Measurements from ENCODE around the gene PEX5L. TPM values are rescaled to one million over a fixed set of nuclear protein-coding genes. Genes with fewer than 3 reads are reported as not detected.

The PEX5L gene
- total RNA-seq, 1 experiment from 2014 or later, result 3.2 TPM

DNA sequence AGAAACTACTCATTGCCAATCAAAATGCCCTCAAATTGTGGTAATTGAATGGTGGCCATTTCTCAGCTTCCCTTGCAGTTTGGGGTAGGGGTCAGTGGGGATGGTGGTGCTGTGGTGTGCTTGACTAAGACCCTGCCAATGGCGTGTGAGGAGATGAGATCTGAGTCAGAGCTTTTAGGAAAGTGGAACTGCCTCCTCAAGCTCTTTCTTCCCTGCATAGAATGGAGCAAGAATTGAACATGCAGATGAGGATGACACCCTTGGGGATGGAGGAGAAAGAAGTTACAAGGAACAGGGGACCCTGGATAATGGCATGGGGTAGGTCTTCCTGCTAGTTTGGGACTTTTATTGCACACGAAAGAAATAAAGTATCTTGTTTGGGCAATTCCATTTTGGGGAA lies 188.0 kb downstream of the PEX5L start:
- 0 out of 2 replicates have a peak, but pooled peaks cover 1% of the 10 kb centered on the region for H3K4me1 Mint-ChIP-seq
- H3K36me3 Mint-ChIP-seq, result no peaks in the 10 kb centered on the region
- no peaks in the 10 kb centered on the region for H3K9me3 Mint-ChIP-seq
- H3K4me3 Mint-ChIP-seq, result no peak overlapping the region
- TF ChIP-seq ZNF416 (CRISPR knock-in tag; IDR thresholded peaks at IDR 0.05) (no peak), FOXK1 (CRISPR knock-in tag; IDR thresholded peaks at IDR 0.05) (no peak), FOXP1 (CRISPR knock-in tag; IDR thresholded peaks at IDR 0.05; ENCODE audit: borderline replicate concordance) (no peak), NR3C1 (CRISPR knock-in tag; conservative IDR thresholded peaks at IDR 0.05; ENCODE audit: low read depth) (no peak), SMAD4 (CRISPR knock-in tag; IDR thresholded peaks at IDR 0.05) (no peak), CBFB (CRISPR knock-in tag; IDR thresholded peaks at IDR 0.05; ENCODE audit: low read depth) (no peak), PREB (CRISPR knock-in tag; IDR thresholded peaks at IDR 0.05; ENCODE audit: borderline replicate concordance) (no peak), JAZF1 (CRISPR knock-in tag; IDR thresholded peaks at IDR 0.05) (no peak), MLX (CRISPR knock-in tag; IDR thresholded peaks at IDR 0.05) (no peak), NFYB (CRISPR knock-in tag; conservative IDR thresholded peaks at IDR 0.05; ENCODE audit: low read depth) (no peak), OVOL2 (CRISPR knock-in tag; IDR thresholded peaks at IDR 0.05; ENCODE audit: borderline replicate concordance) (no peak), ZNF512 (CRISPR knock-in tag; IDR thresholded peaks at IDR 0.05; ENCODE audit: borderline replicate concordance) (no peak), CTCF (IDR thresholded peaks at IDR 0.05) (no peak), RELA (CRISPR knock-in tag; IDR thresholded peaks at IDR 0.05; ENCODE audit: borderline replicate concordance) (no peak), AFF4 (CRISPR knock-in tag; IDR thresholded peaks at IDR 0.05; ENCODE audit: borderline replicate concordance) (no peak)
- TF ChIP-seq, protein P1, sequence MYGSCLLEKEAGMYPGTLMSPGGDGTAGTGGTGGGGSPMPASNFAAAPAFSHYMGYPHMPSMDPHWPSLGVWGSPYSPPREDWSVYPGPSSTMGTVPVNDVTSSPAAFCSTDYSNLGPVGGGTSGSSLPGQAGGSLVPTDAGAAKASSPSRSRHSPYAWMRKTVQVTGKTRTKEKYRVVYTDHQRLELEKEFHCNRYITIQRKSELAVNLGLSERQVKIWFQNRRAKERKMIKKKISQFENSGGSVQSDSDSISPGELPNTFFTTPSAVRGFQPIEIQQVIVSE (CRISPR knock-in tag; IDR thresholded peaks at IDR 0.05; ENCODE audit: borderline replicate concordance), result no peak
- TF ChIP-seq, protein P2, sequence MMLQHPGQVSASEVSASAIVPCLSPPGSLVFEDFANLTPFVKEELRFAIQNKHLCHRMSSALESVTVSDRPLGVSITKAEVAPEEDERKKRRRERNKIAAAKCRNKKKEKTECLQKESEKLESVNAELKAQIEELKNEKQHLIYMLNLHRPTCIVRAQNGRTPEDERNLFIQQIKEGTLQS (CRISPR knock-in tag; conservative IDR thresholded peaks at IDR 0.05), result no peak
- TF ChIP-seq, protein P3, sequence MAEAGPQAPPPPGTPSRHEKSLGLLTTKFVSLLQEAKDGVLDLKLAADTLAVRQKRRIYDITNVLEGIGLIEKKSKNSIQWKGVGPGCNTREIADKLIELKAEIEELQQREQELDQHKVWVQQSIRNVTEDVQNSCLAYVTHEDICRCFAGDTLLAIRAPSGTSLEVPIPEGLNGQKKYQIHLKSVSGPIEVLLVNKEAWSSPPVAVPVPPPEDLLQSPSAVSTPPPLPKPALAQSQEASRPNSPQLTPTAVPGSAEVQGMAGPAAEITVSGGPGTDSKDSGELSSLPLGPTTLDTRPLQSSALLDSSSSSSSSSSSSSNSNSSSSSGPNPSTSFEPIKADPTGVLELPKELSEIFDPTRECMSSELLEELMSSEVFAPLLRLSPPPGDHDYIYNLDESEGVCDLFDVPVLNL (CRISPR knock-in tag; IDR thresholded peaks at IDR 0.05; ENCODE audit: borderline replicate concordance, low read depth), result no peak
- ATAC-seq (no peak), DNase-seq (ENCODE audit: low spot score) (no peak)
- CTCF ChIA-PET, result interaction anchor here (1.1 to 1.8 kb wide), 3 partner anchors 24 to 80 kb away, joined by 3 to 6 read pairs (median 4); no protein-coding TSS in a partner anchor
- H3K27ac Mint-ChIP-seq, result no peak overlapping the region
- POLR2A ChIA-PET, result interaction anchor here (0.6 kb wide), 1 partner anchor 199 kb away, joined by 3 read pairs; no protein-coding TSS in a partner anchor
- H3K27me3 Mint-ChIP-seq (ENCODE audit: low read depth), result no peaks in the 10 kb centered on the region

Measured in WTC11 (cell line).